Inferior parietal cortex (tissue), 1 donor: ENCODE measurements around the gene CAPRIN1.
"Not testable (repeated sequence)": the region's sequence is repeated elsewhere in the genome, so short reads cannot be mapped to it uniquely, and the experiment has no call there.

Experiments
- DNase-seq: peaks from one replicate; pipeline ENCODE4 v3.0.0-alpha.2; 2016; ENCODE audit errors: extremely low spot score

The CAPRIN1 gene

DNA sequence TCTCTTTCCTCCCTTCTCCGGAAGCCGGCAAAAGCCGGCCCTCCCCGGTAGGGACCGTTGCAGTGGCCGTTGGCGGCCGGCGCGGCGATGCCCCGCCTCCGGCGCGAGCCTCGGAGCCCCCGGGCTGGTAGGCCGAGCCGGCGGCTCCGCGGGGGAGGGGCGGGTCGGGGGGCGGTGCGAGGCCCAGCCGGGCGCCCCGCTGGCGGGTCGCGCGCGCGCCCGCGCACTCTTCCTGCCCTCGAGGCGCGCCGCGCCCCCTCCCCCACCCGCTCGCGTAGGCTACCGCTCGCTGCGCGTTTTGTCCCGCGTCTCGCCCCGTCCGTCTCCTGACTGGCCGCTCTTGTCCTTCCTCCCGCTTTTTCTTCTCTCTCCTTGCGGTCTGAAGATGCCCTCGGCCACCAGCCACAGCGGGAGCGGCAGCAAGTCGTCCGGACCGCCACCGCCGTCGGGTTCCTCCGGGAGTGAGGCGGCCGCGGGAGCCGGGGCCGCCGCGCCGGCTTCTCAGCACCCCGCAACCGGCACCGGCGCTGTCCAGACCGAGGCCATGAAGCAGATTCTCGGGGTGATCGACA, 591 bp downstream of the CAPRIN1 start:
- DNase-seq: peak; percentile 72

- no peak for DNase-seq
Observed at GRCh38 chr11:34052608-34053160, 1.2 kb downstream of the CAPRIN1 start.

DNA sequence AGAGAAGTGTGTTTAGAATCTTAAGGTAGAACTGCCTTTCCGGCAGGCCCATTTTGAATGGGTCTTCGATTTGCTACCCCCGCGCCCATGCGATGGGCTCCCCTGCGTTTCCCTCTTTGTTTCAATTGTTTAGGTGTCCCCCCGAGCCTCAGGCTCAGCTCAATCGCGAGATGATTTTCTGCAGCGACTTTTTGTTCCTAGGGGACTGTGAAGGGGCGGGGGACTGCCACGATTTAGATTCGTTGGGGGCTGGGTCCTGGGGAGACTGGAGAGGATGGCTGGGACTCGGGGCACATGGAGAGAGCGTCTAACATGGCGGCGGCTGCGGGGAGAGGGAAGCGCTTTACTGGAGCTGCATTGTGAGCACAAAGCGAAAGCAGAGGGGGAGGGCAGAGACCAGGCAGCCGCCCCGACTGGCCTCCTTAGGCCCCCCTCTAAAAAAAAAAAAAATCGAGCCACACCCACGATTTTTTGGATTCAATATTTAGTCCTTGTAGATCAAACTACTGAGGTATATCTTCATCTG, 1.7 kb downstream of the CAPRIN1 start:
- no peak for DNase-seq

- not testable (repeated sequence) for DNase-seq
Observed at GRCh38 chr11:34054351-34054750, 2.8 kb downstream of the CAPRIN1 start.

- DNase-seq: no peak
Observed at GRCh38 chr11:34055218-34056000, 3.9 kb downstream of the CAPRIN1 start.

DNA sequence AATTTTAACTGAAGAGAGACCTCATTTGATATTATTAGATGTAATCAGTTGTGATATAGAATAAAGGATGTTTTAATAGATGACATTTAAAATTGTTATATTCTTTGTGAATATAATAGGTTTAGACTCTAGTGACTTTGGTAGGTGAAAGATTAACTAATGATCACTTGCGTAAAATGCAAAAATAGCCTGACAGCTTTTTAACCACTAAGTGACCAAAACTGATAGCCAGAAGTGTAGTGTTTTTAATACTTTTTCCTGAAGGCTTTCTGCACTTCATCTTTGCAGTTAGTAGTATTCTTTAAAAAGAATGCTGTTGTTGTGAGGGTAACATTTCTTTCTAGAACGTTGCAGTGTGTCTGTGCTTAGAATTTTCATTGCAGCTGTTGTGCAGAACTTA, 5.1 kb downstream of the CAPRIN1 start:
- no peak for DNase-seq

GRCh38 chr11:34063061-34063795, 11.7 kb downstream of the CAPRIN1 start:
- DNase-seq: no peak

- no peak for DNase-seq
Observed at GRCh38 chr11:34064291-34064690, 12.8 kb downstream of the CAPRIN1 start.

GRCh38 chr11:34065505-34066203, 14.1 kb downstream of the CAPRIN1 start:
- DNase-seq: no peak

GRCh38 chr11:34066766-34067165, 15.2 kb downstream of the CAPRIN1 start:
- DNase-seq: not testable (repeated sequence)

DNA sequence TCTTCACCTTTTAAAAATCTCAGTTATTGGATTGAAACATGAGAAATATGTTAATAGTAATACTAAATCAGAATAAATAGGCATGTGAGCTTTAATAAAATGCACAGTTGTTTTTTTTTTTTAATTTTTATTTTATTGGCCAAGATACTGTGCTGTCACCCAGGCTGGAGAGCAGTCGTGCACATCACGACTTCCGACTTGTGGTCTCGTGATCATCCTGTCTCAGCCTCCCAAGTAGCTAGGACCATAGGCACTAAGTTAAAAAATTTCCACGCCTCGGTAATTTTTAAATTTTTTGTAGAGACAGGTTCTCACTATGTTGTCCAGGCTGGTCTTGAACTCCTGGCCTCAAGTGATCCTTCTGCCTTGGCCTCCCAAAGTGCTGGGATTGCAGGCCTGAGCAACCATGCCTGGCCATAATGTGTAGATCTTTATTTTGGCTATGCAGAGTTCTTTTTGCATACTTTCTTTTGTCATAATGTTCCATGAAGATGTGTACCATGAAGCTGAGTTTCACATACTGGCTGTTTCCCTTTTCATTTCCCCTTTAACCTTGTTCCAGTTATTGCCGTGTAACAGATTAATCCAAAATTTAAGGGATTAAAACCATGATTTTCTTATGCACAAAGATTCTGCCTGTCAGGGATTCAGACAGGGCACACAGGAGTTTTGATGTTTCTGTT, 16.0 kb downstream of the CAPRIN1 start:
- DNase-seq: no peak

GRCh38 chr11:34068111-34068510, 16.6 kb downstream of the CAPRIN1 start:
- no peak for DNase-seq

GRCh38 chr11:34071306-34071705, 19.8 kb downstream of the CAPRIN1 start:
- DNase-seq: not testable (repeated sequence)

GRCh38 chr11:34072041-34072440, 20.5 kb downstream of the CAPRIN1 start:
- no peak for DNase-seq

- no peak for DNase-seq
Observed at GRCh38 chr11:34072832-34073231, 21.3 kb downstream of the CAPRIN1 start.

DNA sequence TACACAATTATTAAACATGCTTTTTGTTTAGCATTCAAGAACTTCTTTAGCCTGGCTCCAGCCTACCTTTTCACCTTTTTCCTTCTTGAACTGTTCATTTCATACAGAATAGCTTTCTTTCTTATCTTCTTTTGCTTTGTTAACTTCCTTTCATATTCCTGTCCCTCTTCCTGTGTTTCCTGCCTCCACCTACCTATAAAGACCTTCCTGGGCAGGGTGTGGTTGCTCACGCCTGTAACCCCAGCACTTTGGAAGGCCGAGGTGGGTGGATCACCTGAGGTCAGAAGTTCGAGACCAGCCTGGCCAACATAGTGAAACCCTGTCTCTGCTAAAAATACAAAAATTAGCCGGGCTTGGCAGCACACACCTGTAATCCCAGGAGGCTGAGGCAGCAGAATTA, 22.9 kb downstream of the CAPRIN1 start:
- DNase-seq: no peak

DNA sequence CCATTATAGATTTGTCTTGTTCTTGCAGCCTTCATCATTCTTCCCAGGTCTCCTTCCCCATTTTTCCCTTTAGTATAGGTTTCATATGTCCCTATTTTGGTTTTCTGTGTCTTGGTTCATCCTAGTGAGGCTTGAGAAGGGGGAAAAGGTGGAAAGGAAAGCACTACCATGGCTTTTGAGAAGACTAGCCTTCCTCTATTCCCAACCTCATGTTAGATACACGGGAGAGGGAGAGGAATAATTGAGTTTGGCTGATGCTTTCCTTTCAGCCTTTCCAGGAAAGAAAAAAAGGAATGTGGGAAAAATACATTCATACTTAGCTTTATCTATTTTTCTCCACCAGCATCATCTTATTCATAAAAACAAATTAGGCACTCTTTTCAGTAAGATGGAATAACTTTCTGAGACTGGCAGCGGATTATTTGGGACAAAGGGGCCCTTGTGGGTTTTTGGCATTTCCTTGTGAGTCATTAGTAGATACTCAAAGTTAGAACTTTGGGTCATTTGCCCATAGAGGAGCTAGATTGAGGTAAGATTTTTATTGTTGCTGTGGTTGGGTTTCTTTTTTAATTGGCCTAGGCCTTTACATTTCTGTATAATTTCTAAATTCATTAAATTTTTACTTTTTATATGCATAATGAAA, 23.8 kb downstream of the CAPRIN1 start:
- DNase-seq: no peak

- DNase-seq: no peak
Observed at GRCh38 chr11:34080609-34081008, 29.1 kb downstream of the CAPRIN1 start.

DNA sequence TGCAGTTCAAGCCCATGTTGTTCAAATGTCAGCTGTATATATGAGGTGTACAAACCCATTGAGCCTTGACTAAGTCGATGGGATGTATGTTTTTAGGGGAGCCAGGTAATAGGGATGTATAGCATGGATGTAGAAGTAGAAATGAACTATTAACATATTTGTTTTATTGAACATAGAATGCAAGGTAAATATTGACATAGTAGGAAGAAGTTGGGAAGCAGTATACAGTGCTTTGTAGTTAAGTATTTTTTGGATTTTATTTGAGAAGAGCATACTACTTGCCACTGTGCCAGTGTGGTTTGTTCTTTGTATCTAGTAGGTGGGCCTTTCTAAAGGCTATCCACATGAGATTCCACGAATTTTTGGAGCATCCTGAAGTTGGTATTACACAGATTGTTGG, 33.1 kb downstream of the CAPRIN1 start:
- no peak for DNase-seq

DNA sequence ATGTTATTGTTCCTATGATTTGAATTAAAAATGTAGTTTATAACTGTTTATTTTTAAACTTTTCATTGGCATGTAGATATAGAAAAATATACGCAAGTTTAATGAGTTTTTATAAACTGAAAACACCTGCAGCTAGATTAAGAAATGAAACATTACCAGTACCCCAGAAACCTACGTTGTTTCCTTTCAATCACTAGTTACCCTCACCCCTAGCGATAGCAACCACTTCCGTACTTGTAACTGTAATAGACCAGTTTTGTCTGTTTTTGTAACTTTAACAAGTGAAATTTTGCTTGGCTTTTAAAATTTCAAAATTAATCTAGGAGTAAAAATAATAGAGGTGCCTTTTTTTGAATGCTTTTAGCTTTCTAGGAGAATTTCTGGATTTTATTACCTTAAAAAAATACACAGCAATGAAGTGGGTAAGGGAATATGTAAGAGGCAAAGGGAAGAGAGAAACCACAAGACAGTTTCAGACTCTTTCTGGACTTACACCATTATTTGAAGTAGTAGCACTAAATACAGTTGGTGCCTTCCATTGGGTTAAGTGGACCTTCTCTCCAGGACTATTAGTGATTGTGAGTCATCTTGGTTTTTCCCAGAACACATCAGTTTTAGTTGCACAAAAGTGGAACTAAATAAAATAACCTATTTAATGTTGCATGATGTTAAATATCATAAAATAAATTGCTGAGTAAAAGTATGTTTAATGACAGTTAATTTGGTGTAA, 35.2 kb downstream of the CAPRIN1 start:
- DNase-seq: no peak
